Measurements from ENCODE around the gene SDR42E1.
"Not testable (repeated sequence)": the region's sequence is repeated elsewhere in the genome, so short reads cannot be mapped to it uniquely, and the experiment has no call there.

GRCh38 chr16:81977335-81977942 is 33.8 kb downstream of the SDR42E1 start:
- TF ChIP-seq, protein P1, sequence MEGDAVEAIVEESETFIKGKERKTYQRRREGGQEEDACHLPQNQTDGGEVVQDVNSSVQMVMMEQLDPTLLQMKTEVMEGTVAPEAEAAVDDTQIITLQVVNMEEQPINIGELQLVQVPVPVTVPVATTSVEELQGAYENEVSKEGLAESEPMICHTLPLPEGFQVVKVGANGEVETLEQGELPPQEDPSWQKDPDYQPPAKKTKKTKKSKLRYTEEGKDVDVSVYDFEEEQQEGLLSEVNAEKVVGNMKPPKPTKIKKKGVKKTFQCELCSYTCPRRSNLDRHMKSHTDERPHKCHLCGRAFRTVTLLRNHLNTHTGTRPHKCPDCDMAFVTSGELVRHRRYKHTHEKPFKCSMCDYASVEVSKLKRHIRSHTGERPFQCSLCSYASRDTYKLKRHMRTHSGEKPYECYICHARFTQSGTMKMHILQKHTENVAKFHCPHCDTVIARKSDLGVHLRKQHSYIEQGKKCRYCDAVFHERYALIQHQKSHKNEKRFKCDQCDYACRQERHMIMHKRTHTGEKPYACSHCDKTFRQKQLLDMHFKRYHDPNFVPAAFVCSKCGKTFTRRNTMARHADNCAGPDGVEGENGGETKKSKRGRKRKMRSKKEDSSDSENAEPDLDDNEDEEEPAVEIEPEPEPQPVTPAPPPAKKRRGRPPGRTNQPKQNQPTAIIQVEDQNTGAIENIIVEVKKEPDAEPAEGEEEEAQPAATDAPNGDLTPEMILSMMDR (IDR thresholded peaks at IDR 0.05; ENCODE audit: extremely low read depth in 1 of 2, insufficient read depth in 1 of 2, low read depth in 1 of 2, low read length in 2 of 2), result not testable (repeated sequence)
- TF ChIP-seq MAX (IDR thresholded peaks at IDR 0.05; ENCODE audit: insufficient read depth, insufficient read length); EZH2 (IDR thresholded peaks at IDR 0.05; ENCODE audit: borderline replicate concordance, low read depth, low read length, severe bottlenecking); FOS (IDR thresholded peaks at IDR 0.05; ENCODE audit: borderline replicate concordance, insufficient read depth, low read length); MYC (IDR thresholded peaks at IDR 0.05; ENCODE audit: low read depth, low read length); POLR2AphosphoS5 (IDR thresholded peaks at IDR 0.05; ENCODE audit: insufficient read depth, low read depth, low read length); POLR2A (IDR thresholded peaks at IDR 0.05; ENCODE audit: low read depth, low read length); GATA2 (IDR thresholded peaks at IDR 0.05; ENCODE audit: insufficient read depth, insufficient read length, low read depth, low read length); JUN (IDR thresholded peaks at IDR 0.05; ENCODE audit: borderline replicate concordance, insufficient read depth, insufficient read length, low read depth): not testable (repeated sequence)
